ENCODE data around the gene ZNF652. TPM values are rescaled to one million over a fixed set of nuclear protein-coding genes. Genes with fewer than 3 reads are reported as not detected.

The ZNF652 gene
- total and polyA plus RNA-seq, 2 of the 4 experiments (the other 2 are of a cell fraction) = 3.6 to 8.8 TPM

DNA sequence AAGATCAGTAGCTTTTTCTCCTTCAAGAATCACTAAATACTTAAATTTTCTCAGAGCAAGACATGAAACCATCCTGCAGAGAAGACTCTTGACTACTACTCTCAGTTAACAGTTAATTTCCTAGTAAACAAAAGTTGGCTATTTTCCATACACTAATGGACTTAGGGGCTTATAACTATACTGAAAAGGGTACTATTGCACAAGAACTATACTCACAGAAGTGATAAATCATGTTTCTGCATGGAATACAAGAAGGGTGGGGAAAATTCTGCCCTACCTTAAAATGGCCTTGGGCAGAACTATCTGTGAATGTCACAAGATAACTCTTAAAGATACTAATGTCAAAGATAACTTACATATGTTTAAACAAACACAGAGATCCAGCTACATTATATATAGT, 12.5 kb downstream of the ZNF652 start:
- POLR2A ChIA-PET (ENCODE audit: unreplicated experiment) = no interaction called here
- no TSS peak for BruUV-seq (replicated peaks)

More for the DNA sequence above, 12.5 kb downstream of the ZNF652 start:
- H3K27ac ChIP-seq (ENCODE audit: insufficient read depth, low read length) = no peak overlapping the region
- H3K56ac ChIP-seq (ENCODE audit: extremely low read depth, insufficient read depth, low read length) = no peak overlapping the region
- no peak overlapping the region for H2AFZ ChIP-seq (replicated peaks; ENCODE audit: low read length, poor library complexity)
- DNase-seq = no peak
- no peak overlapping the region for H3K18ac ChIP-seq (ENCODE audit: low read depth, low read length)
- no peak overlapping the region for H2BK120ac ChIP-seq (ENCODE audit: low read depth, low read length)
- H4K91ac ChIP-seq (ENCODE audit: insufficient read depth, low read depth, low read length) = no peak overlapping the region
- H4K20me1 ChIP-seq (ENCODE audit: insufficient read depth, low read length) = peaks cover 56% of the 10 kb centered on the region
- intact Hi-C loops (cut with micrococcal nuclease) = no loop called here
- no peak overlapping the region for H4K8ac ChIP-seq (ENCODE audit: low read depth in 2 of 2, low read length in 2 of 2)
- H3K4ac ChIP-seq (ENCODE audit: low read depth, low read length) = no peak overlapping the region
- TF ChIP-seq CEBPB (IDR thresholded peaks at IDR 0.05; ENCODE audit: low read depth, low read length) (0 out of 2 replicates have a peak, but pooled peaks have one; percentile 43), POLR2A (IDR thresholded peaks at IDR 0.05; ENCODE audit: low read depth, low read length) (no peak)
- CTCF ChIA-PET = no interaction called here
- no peaks in the 10 kb centered on the region for H3K36me3 ChIP-seq (ENCODE audit: control insufficient read depth, insufficient read depth, low read length)
- H2AK9ac ChIP-seq (replicated peaks; ENCODE audit: low read depth, low read length, poor library complexity) = no peak overlapping the region
- peaks cover 10% of the 10 kb centered on the region for H3K9me1 ChIP-seq (ENCODE audit: insufficient read depth, low read length)
- no peak overlapping the region for H2AK5ac ChIP-seq (ENCODE audit: low read depth, low read length)
- H3K4me3 ChIP-seq (ENCODE audit: insufficient read depth, low read depth, low read length) = no peak overlapping the region
- no peak overlapping the region for H3K14ac ChIP-seq (replicated peaks; ENCODE audit: low read depth, low read length)
- dilution Hi-C loops (cut with HindIII; ENCODE audit: low sequenced_read_pairs, unreplicated experiment) = no loop called here
- no peak for ATAC-seq (ENCODE audit: low read depth)
- H4K5ac ChIP-seq (ENCODE audit: low read depth, low read length) = no peak overlapping the region
- in situ Hi-C loops (cut with MboI; ENCODE audit: low sequenced_read_pairs) = no loop called here
- no peak overlapping the region for H3K9ac ChIP-seq (ENCODE audit: low read depth, low read length)
- no peak overlapping the region for H3K23ac ChIP-seq (ENCODE audit: low read depth, low read length)
- peaks cover 19 to 78% of the 10 kb centered on the region in 2 experiments for H3K79me1 ChIP-seq (ENCODE audit: low read depth in 1 of 2, low read length in 2 of 2)
- peaks cover 4% of the 10 kb centered on the region for H3K4me1 ChIP-seq (ENCODE audit: control insufficient read depth, insufficient read depth, low read length)
- no peak overlapping the region for H2BK5ac ChIP-seq (ENCODE audit: low read depth, low read length, poor library complexity, severe bottlenecking)
- no peaks in the 10 kb centered on the region for H3K27me3 ChIP-seq (ENCODE audit: control insufficient read depth, insufficient read depth, low read length)
- no peaks in the 10 kb centered on the region for H3K9me3 ChIP-seq (ENCODE audit: control insufficient read depth, insufficient read depth, low read length)
- no peak overlapping the region for H2BK15ac ChIP-seq (ENCODE audit: low read depth, low read length)
- no peak overlapping the region for H3K4me2 ChIP-seq (ENCODE audit: low read depth, low read length)
- H2BK20ac ChIP-seq (ENCODE audit: low read depth, low read length) = no peak overlapping the region

All from IMR-90 (cell line).